Keratinocyte (primary cell): ENCODE measurements around the gene ZNF529. TPM values are rescaled to one million over a fixed set of nuclear protein-coding genes. Genes with fewer than 3 reads are reported as not detected.

Source experiments
- polyA plus RNA-seq, 5 experiments: library from polyadenylated mRNA; depleted of rRNA in 3 of 5; stranded (reverse) in 3 of 5; stranded (forward) in 1 of 5; unstranded in 1 of 5; fragments of >200 nt; gene quantifications; 1 replicate in 1 of 5; 2 replicates in 3 of 5; 3 replicates in 1 of 5; pipeline versions ENCODE4 v1.2.1 to v1.2.3, GENCODE V29; 2011 to 2012; ENCODE audit warnings: missing spikeins in 2 of 5, low read depth in 1 of 5, low replicate concordance in 1 of 5

Gene ZNF529
- polyA plus RNA-seq, 1 donor (not counting 4 experiments of a cell fraction or from before 2014, with no cell fraction given): 5.5 TPM

Other genes with a start within 250 kb of the ZNF529 start
- gene ZFP14, start 194.1 kb downstream of the ZNF529 start, polyA plus RNA-seq: 0.62 to 0.96 TPM (median 0.88 TPM) in 3 replicates
- 1.9 to 3.2 TPM (median 2.6 TPM) in 3 replicates for gene ZFP82, start 154.6 kb downstream of the ZNF529 start, polyA plus RNA-seq
- 1.7 to 3.9 TPM (median 1.9 TPM) in 3 replicates for gene ZNF566, start 83.7 kb downstream of the ZNF529 start, polyA plus RNA-seq
- gene ZNF260, start 45.0 kb downstream of the ZNF529 start, polyA plus RNA-seq: 5.7 to 14.1 TPM (median 11.3 TPM) in 3 replicates
- 0.28 to 0.64 TPM (median 0.57 TPM) in 3 replicates for gene ZNF382, start 32.0 kb upstream of the ZNF529 start, polyA plus RNA-seq
- 3.0 to 5.3 TPM (median 4.4 TPM) in 3 replicates for gene ZNF461, start 93.5 kb upstream of the ZNF529 start, polyA plus RNA-seq
- gene ZNF567, start 114.3 kb upstream of the ZNF529 start, polyA plus RNA-seq: 4.0 to 7.5 TPM (median 7.2 TPM) in 3 replicates
- gene ZNF850, start 199.5 kb upstream of the ZNF529 start, polyA plus RNA-seq: 1.4 to 1.9 TPM (median 1.4 TPM) in 3 replicates